ENCODE data around the gene CCDC137. TPM values are rescaled to one million over a fixed set of nuclear protein-coding genes. Genes with fewer than 3 reads are reported as not detected.

Gene CCDC137
- total RNA-seq, 6 donors from 2014 or later = 10.8 to 49.2 (median 12.6) TPM

GRCh38 chr17:81688616-81689015 lies 22.1 kb downstream of the CCDC137 start:
- Histone ChIP-seq H3K27ac (no peak overlapping the region), H3K4me1 (peaks cover 14 to 22% (median 19%) of the 10 kb centered on the region in 4 donors), H3K36me3 (peaks cover 36 to 83% (median 79%) of the 10 kb centered on the region in 4 donors), H3K9me3 (no peaks in the 10 kb centered on the region), H3K4me3 (no peak overlapping the region), H3K27me3 (no peaks in the 10 kb centered on the region)
- 92% methylated on average over 11 to 14 of the region's 14 CpGs for WGBS, 2 donors
- ATAC-seq (ENCODE audit: low FRiP score in 2 of 2) = no peak
- DNase-seq = no peak
- TF ChIP-seq POLR2AphosphoS5 (IDR thresholded peaks at IDR 0.05) (no peak), POLR2A (IDR thresholded peaks at IDR 0.05) (no peak), CTCF (IDR thresholded peaks at IDR 0.05) (no peak), EP300 (IDR thresholded peaks at IDR 0.05) (no peak)

- no peak for DNase-seq
- Histone ChIP-seq H3K4me3 (no peak overlapping the region), H3K36me3 (peaks cover 48 to 98% (median 93%) of the 10 kb centered on the region in 4 donors), H3K27ac (no peak overlapping the region), H3K9me3 (no peaks in the 10 kb centered on the region), H3K4me1 (peaks cover 7 to 14% (median 11%) of the 10 kb centered on the region in 4 donors), H3K27me3 (no peaks in the 10 kb centered on the region)
- ATAC-seq (ENCODE audit: low FRiP score in 2 of 2) = no peak
- WGBS, 2 donors = 90 to 94% methylated on average over 15 to 17 of the region's 18 CpGs
- TF ChIP-seq EP300 (IDR thresholded peaks at IDR 0.05) (no peak), POLR2A (IDR thresholded peaks at IDR 0.05) (no peak), POLR2AphosphoS5 (IDR thresholded peaks at IDR 0.05) (no peak), CTCF (IDR thresholded peaks at IDR 0.05) (no peak)
These were observed 23.5 kb downstream of the CCDC137 start for GRCh38 chr17:81690066-81690465.

GRCh38 chr17:81690549-81690948 lies 24.0 kb downstream of the CCDC137 start:
- TF ChIP-seq CTCF (IDR thresholded peaks at IDR 0.05) (no peak), POLR2A (IDR thresholded peaks at IDR 0.05) (no peak), EP300 (IDR thresholded peaks at IDR 0.05) (no peak), POLR2AphosphoS5 (IDR thresholded peaks at IDR 0.05) (no peak)
- peak in 1 of 2 donors; percentile 72 for DNase-seq

GRCh38 chr17:81691196-81691595 lies 24.7 kb downstream of the CCDC137 start:
- Histone ChIP-seq H3K4me1 (peaks cover 0 to 5% (median under 1%) of the 10 kb centered on the region in 4 donors), H3K27ac (no peak overlapping the region), H3K27me3 (no peaks in the 10 kb centered on the region), H3K9me3 (no peaks in the 10 kb centered on the region), H3K36me3 (peaks cover 52 to 100% (median 100%) of the 10 kb centered on the region in 4 donors), H3K4me3 (no peak overlapping the region)
- peak in 1 of 2 donors; percentile 71 for DNase-seq
- no peak for ATAC-seq (ENCODE audit: low FRiP score in 2 of 2)
- no peak for TF ChIP-seq EP300 (IDR thresholded peaks at IDR 0.05)
- no peak for TF ChIP-seq POLR2A (IDR thresholded peaks at IDR 0.05)
- TF ChIP-seq CTCF (IDR thresholded peaks at IDR 0.05) = no peak
- no peak for TF ChIP-seq POLR2AphosphoS5 (IDR thresholded peaks at IDR 0.05)
- 92 to 95% methylated on average over 10 to 17 of the region's 18 CpGs for WGBS, 2 donors

More at GRCh38 chr17:81690549-81690948, 24.0 kb downstream of the CCDC137 start:
- H3K27ac ChIP-seq = no peak overlapping the region
- ATAC-seq (ENCODE audit: low FRiP score in 2 of 2) = no peak
- peaks cover 51 to 100% (median 97%) of the 10 kb centered on the region in 4 donors for H3K36me3 ChIP-seq
- no peaks in the 10 kb centered on the region for H3K9me3 ChIP-seq
- 89 to 97% methylated on average over 5 to 17 of the region's 17 CpGs for WGBS, 2 donors
- no peak overlapping the region for H3K4me3 ChIP-seq
- H3K27me3 ChIP-seq = no peaks in the 10 kb centered on the region
- H3K4me1 ChIP-seq = peaks cover 2 to 9% (median 6%) of the 10 kb centered on the region in 4 donors

GRCh38 chr17:81691608-81692007 lies 25.1 kb downstream of the CCDC137 start:
- ATAC-seq (ENCODE audit: low FRiP score in 2 of 2) (no peak), DNase-seq (peak in 1 of 2 donors; percentile 74)
- WGBS, 2 donors = 95 to 96% methylated on average over 13 to 20 of the region's 20 CpGs
- Histone ChIP-seq H3K27me3 (no peaks in the 10 kb centered on the region), H3K36me3 (peaks cover 51 to 100% (median 100%) of the 10 kb centered on the region in 4 donors), H3K4me3 (no peak overlapping the region), H3K27ac (no peak overlapping the region), H3K4me1 (peaks cover 0 to 1% (median 0%) of the 10 kb centered on the region in 4 donors), H3K9me3 (no peaks in the 10 kb centered on the region)
- TF ChIP-seq CTCF (IDR thresholded peaks at IDR 0.05) = no peak
- TF ChIP-seq POLR2AphosphoS5 (IDR thresholded peaks at IDR 0.05) = no peak
- TF ChIP-seq EP300 (IDR thresholded peaks at IDR 0.05) = no peak
- TF ChIP-seq POLR2A (IDR thresholded peaks at IDR 0.05) = no peak
